ENCODE data around the gene MTCL1.
A peak's percentile ranks its signal among the peaks of the same experiment; 100 is the strongest.

Gene MTCL1

DNA sequence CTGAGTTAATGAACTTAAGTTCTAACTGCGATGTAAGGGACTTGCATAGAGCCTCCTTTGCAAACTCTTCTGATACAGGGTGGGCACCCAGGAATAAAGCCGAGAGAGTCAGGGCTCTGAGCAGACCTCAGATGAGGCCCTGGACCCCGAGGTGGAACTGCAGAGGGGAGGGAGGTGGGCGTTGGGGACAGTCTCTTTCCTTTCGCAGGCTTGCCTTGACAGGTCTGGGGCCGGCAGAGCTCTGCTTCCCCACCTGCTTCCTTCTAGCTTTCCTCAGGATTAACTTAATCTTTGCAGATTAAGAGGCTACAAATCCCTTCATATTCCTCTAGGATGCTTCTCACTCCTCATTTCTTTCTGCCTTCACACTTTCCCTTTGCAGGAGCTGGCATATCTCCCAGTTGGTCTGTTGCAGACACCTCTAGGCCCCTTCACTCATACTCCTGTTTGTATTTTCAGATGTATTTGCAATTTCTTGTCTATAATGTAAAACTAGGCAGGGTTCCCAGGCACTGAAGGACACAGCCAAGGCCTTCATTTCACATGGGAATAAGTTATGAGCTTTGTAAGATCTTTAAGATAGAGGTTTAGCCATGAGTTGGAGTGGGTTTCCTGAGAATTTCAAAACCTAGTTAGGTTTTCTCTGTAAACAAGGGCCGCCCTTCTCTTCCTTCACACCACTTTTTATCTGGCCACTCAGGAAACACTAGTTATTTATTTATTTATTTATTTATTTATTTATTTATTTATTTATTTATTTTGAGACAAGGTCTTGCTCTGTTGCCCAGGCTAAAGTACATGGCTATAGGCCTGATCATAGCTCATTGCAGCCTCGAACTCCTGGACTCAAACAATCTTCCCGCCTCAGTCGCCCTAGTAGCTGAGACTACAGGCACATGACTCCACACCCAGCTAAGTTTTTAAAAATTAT lies 70.9 kb downstream of the MTCL1 start:
- no peak for DNase-seq

- DNase-seq, result no peak
Observed at GRCh38 chr18:8777846-8778245, 72.5 kb downstream of the MTCL1 start.

GRCh38 chr18:8778386-8778785 lies 73.0 kb downstream of the MTCL1 start:
- DNase-seq, result no peak

DNA sequence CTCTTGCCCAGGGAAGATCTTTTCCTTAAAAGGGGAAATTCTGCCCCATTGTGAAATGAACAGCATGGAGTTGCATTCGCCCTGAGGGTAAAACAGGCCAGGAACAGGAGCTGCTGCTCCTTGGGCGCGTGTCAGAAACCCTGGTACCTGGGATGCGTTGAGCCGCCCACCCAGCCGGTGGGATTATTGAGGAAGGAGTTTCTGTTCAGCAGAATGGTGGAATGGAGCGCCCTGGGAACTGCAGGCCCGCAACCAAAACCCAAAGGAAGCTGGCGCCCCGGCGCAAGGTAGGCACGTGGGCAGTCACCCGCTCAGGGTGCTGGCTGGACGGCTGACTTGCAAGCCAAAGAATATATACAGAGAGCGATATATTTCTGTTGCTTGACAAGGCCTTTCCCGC lies 73.5 kb downstream of the MTCL1 start:
- no peak for DNase-seq

DNA sequence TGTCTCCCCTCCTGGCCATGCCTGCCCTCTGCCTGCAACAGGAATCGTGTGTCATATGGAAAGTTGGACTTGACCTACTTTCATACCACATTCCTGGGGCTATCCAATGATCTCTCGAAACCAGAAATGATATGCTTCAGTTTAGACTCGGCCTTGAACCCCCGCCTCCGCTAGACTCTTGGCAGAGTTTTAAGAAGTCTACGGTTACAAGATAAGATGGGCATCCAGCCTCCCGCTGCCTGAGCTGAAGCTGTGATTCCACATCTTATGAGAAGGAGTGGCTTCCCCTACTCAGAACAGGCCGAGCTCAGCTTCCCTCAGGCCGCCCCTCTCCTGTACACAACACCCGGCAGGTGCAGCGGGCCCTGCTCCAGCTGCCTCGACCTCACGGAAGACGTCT lies 73.9 kb downstream of the MTCL1 start:
- no peak for DNase-seq

- no peak for DNase-seq
Observed at GRCh38 chr18:8780227-8780626, 74.9 kb downstream of the MTCL1 start.

- no peak for DNase-seq
Observed at GRCh38 chr18:8781671-8782070, 76.3 kb downstream of the MTCL1 start.

- DNase-seq, result no peak
Observed at GRCh38 chr18:8783335-8783993, 78.1 kb downstream of the MTCL1 start.

DNA sequence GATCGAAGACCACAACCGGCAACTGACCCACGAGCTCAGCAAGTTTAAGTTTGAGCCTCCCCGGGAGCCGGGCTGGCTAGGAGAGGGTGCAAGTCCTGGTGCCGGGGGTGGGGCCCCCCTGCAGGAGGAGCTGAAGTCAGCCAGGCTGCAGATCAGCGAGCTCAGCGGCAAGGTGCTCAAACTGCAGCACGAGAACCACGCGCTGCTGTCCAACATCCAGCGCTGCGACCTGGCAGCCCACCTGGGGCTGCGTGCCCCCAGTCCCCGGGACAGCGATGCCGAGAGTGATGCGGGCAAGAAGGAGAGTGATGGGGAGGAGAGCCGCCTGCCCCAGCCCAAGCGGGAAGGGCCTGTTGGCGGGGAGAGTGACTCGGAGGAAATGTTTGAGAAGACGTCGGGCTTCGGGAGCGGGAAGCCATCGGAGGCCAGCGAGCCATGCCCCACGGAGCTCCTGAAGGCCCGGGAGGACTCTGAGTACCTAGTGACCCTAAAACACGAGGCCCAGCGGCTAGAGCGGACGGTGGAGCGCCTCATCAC lies 78.7 kb downstream of the MTCL1 start:
- no peak for DNase-seq

DNA sequence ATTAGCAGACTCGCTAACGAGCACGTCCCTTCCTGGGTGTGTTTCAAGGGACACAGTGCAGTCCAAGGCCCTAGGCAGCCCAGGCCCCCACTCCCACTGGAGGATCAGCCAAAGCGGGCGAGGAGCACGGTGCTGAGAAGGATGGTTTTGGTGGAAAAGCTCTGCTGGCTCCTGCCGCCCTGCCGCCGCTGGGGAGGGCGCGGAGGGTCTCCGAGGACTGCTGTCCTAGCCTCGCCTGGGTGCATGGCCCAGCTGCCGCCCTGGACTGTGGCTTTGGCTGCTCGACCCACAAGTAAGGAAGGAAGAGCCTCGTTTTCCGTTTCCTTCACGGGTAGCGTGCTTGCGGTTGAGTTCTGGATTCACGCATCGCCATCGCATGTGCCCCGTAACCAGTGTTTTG lies 79.9 kb downstream of the MTCL1 start:
- no peak for DNase-seq

GRCh38 chr18:8785855-8786482 lies 80.6 kb downstream of the MTCL1 start:
- no peak for DNase-seq

GRCh38 chr18:8786483-8787370 lies 81.4 kb downstream of the MTCL1 start:
- peak; percentile 56 for DNase-seq

GRCh38 chr18:8787371-8787670 lies 82.0 kb downstream of the MTCL1 start:
- DNase-seq, result no peak

- DNase-seq, result no peak
Observed at GRCh38 chr18:8787794-8788193, 82.4 kb downstream of the MTCL1 start.

DNA sequence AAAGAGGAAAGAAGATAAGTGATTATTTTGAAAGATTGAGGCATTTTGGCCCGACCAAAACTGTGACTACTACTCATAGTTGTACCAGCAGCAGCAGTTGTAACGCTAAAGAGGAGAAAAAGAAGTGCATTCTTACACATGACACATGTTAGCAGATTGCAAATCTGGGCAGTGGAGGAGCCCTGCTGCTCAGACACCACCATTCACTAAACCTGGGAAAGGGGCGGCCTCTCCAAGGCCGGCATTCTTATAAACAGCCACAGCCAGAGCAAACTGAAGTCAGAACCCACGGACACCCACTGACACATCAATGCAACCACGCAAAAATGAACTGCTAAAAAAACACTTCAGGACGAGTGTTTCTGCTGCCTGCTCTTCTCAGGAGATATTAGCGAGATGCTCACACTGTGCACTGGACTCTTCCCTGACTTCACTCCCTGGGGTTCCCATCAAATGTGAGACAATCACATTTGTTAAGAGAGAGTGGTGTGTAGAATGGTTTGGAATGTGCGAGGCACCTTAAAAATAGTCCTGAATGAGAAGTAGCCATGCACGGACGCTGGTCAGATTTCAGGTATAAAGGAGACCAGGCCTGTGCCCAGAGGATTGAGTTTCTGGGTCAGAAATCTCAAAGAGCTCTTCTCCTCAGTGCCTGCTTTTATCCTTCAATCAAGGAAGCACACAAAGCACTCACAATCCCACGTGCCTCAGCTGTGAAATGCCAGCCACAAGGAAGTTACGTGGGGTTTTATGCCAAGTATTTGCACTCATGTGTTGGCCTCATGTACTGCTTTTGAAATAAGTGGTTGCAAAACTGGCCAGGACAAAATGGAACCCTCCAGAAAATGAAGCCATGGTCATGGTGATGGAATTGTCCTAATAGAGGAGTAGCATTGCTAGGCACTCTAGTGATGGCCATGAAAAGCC lies 83.4 kb downstream of the MTCL1 start:
- DNase-seq, result no peak

GRCh38 chr18:8791171-8791651 lies 85.9 kb downstream of the MTCL1 start:
- DNase-seq, result no peak

DNA sequence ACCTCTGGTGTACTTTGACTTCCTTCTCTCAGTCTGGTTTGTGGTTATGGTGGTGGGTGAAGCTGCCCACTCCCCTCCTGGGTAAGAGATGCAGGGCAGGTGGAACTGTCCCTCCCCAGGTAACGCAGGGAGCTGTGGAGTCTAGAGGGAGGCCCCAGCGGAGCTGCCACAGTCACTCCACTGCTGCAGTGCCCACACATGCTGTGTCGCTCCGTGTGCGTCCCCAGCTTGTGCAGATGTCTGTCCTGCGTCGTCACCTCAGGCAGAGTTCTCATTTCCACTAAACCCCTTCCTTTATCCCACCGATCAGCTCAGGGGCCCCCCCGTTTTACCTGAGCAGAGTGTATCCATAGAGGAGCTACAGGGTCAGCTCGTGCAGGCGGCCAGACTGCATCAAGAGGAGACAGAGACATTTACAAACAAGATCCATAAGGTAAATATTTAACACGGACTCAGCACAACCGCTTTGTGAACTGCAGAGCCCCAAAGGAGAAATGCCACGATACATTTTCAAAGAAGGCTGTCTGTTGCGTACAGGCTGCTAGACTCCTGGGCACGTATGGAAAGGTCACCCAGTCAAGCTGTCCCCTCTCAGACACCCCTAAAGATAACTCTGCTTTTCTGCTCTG lies 87.4 kb downstream of the MTCL1 start:
- no peak for DNase-seq

DNA sequence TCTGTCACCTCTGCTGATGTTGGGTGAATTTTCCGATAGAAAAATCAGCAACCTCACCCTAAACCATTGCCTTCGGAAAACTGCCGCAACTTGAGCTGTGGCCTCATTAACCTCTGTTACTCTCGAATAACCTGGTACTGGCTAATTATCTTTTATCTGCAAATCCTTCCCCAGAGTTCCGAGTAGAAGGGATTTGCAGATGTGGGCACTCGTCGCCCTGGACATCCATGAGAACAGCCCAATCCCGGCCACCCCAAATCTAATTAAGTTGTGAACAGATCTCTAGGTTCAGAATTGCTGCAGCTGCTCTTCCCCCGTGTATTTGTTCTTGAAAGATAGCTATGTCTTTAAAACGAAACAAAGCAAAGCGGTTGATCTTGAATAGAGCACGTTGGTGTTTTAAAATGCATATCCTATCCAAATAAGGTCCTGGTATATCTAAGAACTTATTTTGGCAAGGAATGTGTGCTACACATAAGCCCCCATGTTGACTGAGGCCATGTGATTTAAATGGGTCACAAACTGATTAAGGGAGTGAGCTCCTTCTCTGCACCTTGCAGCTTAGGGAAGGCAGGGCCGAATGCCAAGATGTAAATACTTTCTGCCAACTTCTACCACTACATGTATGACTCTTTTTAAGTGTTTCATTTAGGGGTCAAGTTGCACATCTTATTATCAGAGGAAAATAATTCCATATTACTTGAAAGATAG lies 88.2 kb downstream of the MTCL1 start:
- no peak for DNase-seq

DNA sequence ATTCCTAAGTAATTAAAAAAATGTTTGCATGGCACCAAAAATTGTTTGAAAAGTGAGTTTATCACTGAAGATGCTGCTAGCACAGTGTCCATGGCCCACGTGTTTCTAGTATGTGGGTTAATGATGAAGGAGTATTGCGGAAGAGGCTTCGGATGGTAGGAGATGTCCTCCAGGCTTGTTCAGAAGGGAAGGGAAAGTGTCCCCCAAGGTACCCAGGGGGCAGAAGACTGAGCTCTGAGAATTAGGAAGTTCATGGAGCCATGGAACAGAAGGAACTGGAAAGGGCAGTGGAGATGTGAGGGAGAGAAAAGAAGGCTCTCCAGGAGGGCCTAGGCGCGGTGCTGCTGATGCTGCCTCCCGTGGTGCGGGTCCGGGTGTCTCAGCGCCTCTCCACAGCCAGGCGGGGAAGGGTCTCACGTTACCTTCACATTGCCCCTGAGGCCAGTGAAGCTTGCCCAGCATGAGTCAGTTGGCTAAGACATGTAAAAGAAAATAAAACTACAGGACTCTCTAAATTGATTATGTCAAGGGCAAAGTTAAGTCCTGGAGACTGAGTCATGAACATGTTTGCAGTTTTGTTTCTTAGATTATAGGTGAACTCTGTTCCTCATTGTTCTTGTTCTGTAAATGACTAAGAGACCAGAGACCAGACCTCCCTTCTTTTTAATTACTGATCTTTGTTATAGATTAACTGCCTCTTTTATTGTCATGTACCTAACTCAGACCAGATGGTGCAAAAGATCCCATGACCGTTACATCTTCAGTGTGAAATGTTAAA lies 89.0 kb downstream of the MTCL1 start:
- DNase-seq, result no peak

GRCh38 chr18:8794934-8795280 lies 89.6 kb downstream of the MTCL1 start:
- no peak for DNase-seq
